Mesothelial cell of epicardium (in vitro differentiated cells): ENCODE results near the gene SLC25A22. TPM values are rescaled to one million over a fixed set of nuclear protein-coding genes. Genes with fewer than 3 reads are reported as not detected.

Experiments used
- DNase-seq, 2 experiments: peaks; one replicate each; pipeline ENCODE4 v3.0.0; 2021; ENCODE audit warnings: low spot score in 2 of 2; ENCODE audit not compliant: unreplicated experiment in 2 of 2
- H3K27ac Mint-ChIP-seq: 2 replicates; pipeline ENCODE4 v1.8.0; 2021; ENCODE audit warnings: mixed read lengths
- H3K27me3 Mint-ChIP-seq: 2 replicates; pipeline ENCODE4 v1.8.0; 2021; ENCODE audit warnings: low read depth, mixed read lengths
- H3K36me3 Mint-ChIP-seq: 2 replicates; pipeline ENCODE4 v1.8.0; 2021; ENCODE audit warnings: mixed read lengths
- H3K4me1 Mint-ChIP-seq: 2 replicates; pipeline ENCODE4 v1.8.0; 2021; ENCODE audit warnings: mixed read lengths
- H3K4me3 Mint-ChIP-seq: 2 replicates; pipeline ENCODE4 v1.8.0; 2021; ENCODE audit warnings: mild to moderate bottlenecking, moderate library complexity, mixed read lengths
- H3K9me3 Mint-ChIP-seq: 2 replicates; pipeline ENCODE4 v1.8.0; 2021; ENCODE audit warnings: mixed read lengths
- total RNA-seq: library from RNA; stranded (reverse); gene quantifications from 3 replicates; pipeline ENCODE4 v1.2.1, GENCODE V29; 2021
- TF ChIP-seq, protein P1 (sequence below): fragments of 200-600 bp; sonication (generic); IDR thresholded peaks from one replicate; pipeline ENCODE4 v1.5.0; 2021; ENCODE audit warnings: antibody characterized with exemption; ENCODE audit not compliant: unreplicated experiment

SLC25A22 gene
- total RNA-seq, 1 donor from 2014 or later = 34.3 TPM

DNA sequence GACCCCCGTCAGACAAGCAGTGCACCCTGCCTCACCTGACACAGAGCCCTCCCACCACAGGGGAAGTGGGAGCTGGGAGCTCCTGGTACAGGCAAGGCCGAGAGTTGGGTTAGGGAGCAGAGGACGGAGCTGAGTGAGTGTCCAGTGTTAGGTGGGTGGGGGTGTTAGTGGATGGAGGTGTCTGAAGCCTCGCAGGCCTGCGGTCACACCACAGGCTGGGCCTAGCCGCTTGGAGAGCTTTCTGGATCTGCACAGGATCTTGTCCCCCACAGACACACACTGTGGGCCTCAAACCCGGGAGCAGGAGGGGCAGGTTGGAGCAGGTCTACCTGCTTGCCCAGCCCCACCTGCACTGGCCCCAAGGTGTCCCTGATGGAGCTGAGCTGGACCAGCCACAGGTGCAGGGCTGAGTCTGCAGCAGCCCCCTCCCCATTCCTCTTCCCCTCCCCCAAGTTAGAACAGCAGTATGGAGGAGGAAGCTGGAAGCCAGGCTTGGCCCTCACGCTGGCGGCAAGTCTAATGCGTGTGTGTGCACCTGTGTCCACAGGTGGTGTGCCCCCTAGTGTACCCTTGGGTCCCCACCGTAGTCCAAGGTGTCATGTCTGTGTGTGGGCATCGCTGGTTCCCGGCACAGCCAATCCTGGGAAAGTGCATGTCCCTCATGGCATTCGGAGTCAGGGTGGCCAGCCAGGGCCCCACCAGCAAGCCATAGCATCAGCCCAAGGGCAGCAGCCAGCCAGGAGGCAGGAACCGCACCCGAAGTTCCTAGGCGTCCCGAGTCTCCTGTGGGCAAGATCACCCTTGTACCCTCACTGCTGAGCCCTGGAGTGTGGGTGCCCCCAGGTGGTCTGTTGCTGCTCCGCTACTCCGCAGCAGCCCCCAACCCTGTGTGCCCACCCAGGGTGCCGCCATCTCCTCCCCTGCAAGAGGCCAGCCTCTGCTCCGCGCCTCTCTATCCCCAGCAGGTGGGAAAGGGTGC is 18.8 kb downstream of the SLC25A22 start:
- H3K36me3 Mint-ChIP-seq = peaks cover 3% of the 10 kb centered on the region

DNA sequence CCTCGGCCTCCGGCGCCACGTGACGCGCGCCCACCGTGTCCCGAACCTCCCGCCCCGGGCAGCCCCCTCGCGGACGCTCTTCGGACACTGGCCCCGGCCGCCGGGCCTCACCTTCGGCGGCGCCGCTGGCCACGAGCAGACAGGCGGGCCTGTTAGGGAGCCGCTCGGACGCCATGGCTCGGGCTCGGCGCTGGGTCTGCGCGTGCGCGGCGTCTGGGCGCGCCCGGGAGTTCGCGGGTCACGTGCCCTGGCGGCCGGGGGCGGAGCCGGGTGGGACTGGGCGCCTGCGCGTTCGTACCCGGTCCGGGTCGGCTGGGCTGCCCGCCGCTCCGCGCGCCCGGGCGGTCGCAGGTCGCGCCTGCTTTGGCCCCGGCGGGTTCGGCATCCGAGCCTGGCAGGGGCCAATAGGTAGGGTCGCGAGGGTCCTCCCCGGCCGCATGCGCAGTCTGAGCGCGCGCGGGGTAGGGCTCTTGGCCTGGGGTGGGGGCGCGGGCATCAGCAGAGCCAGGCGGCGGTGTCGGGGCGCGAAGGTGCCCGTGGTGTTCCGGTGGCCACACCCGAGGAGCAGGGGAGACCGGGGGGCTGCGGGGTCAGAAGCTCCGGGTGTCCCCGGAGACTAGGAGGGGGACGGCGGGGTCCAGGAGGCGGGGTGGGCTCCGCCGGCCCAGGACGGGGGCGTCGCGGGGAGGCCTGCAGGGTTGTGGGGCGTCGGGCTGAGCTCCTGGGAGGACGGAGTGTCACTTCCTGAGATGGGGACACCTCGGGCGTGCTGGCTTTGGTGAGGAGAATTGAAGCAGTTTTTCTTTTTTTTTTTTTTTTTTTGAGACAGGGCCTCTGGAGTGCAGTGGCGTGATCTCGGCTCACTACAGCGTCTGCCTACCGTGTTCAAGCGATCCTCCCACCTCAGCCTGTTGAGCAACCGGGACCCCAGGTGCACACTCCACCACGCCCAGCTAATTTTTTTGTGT is 20.5 kb downstream of the SLC25A22 start, which contains the start of gene GATD1:
GATD1 (minus strand) TSS at position 200 of the 968 bp plus-strand sequence; CDS start at position 175, 25 bp downstream.
- Mint-ChIP-seq H3K4me3 (peak within 1 kb of the TSS; percentile 77), H3K9me3 (no peaks in the 10 kb centered on the region)

More for the DNA sequence above, 18.8 kb downstream of the SLC25A22 start:
- H3K4me3 Mint-ChIP-seq = peak overlapping the region; percentile 54
- H3K27ac Mint-ChIP-seq = no peak overlapping the region
- no peaks in the 10 kb centered on the region for H3K9me3 Mint-ChIP-seq
- TF ChIP-seq, protein P1, sequence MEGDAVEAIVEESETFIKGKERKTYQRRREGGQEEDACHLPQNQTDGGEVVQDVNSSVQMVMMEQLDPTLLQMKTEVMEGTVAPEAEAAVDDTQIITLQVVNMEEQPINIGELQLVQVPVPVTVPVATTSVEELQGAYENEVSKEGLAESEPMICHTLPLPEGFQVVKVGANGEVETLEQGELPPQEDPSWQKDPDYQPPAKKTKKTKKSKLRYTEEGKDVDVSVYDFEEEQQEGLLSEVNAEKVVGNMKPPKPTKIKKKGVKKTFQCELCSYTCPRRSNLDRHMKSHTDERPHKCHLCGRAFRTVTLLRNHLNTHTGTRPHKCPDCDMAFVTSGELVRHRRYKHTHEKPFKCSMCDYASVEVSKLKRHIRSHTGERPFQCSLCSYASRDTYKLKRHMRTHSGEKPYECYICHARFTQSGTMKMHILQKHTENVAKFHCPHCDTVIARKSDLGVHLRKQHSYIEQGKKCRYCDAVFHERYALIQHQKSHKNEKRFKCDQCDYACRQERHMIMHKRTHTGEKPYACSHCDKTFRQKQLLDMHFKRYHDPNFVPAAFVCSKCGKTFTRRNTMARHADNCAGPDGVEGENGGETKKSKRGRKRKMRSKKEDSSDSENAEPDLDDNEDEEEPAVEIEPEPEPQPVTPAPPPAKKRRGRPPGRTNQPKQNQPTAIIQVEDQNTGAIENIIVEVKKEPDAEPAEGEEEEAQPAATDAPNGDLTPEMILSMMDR = no peak
- H3K27me3 Mint-ChIP-seq = no peaks in the 10 kb centered on the region
- DNase-seq = no peak
- peaks cover 26% of the 10 kb centered on the region for H3K4me1 Mint-ChIP-seq

DNA sequence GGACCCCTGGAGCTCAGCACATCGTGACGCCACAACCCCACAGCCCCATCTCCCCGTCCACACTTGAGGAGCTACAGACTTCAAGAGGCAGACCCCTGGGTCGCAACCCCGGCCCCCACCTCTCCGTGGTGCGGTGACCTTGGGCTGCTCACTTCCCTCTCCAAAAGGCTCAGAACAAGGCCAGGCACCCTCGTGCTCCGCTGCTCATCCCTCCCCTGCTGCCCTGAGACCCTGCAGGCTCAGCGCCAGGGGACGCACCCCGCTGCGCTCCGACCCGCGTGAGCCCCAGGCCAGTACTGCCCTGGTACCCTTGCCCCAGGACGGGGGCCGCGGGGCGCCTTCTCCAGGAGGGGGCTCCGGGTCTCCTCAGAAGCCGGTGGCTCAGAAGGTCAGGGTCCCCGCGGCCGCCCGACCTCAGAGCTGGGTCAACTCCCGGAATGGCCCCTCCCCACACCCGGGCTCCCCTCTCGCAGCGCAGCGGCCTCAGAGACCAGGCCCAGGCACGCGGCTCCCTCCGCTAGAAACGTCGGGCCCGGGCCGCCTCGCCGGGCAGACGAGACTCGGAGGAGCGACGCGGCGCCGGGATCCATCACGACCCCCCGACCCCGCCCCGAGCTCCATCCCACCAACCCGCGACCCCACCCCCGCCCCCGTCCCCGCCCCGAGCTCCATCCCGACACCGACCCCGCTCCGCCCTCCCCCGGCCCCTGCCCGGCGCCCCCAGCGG is 21.4 kb downstream of the SLC25A22 start:
- peaks cover 14% of the 10 kb centered on the region for H3K4me1 Mint-ChIP-seq
- TF ChIP-seq, protein P1 = no peak
- H3K27me3 Mint-ChIP-seq = no peaks in the 10 kb centered on the region
- peak; percentile 48 to 67 for DNase-seq
- no peaks in the 10 kb centered on the region for H3K9me3 Mint-ChIP-seq
- H3K4me3 Mint-ChIP-seq = peak overlapping the region; percentile 73
- no peaks in the 10 kb centered on the region for H3K36me3 Mint-ChIP-seq
- H3K27ac Mint-ChIP-seq = peak overlapping the region; percentile 59

More for the DNA sequence above, 20.5 kb downstream of the SLC25A22 start, which contains the start of gene GATD1:
- H3K4me1 Mint-ChIP-seq = peaks cover 14% of the 10 kb centered on the region
- TF ChIP-seq, protein P1 = no peak
- DNase-seq = peak; percentile 94 to 98
- no peaks in the 10 kb centered on the region for H3K36me3 Mint-ChIP-seq
- no peaks in the 10 kb centered on the region for H3K27me3 Mint-ChIP-seq
- peak within 1 kb of the TSS; percentile 71 for H3K27ac Mint-ChIP-seq

DNA sequence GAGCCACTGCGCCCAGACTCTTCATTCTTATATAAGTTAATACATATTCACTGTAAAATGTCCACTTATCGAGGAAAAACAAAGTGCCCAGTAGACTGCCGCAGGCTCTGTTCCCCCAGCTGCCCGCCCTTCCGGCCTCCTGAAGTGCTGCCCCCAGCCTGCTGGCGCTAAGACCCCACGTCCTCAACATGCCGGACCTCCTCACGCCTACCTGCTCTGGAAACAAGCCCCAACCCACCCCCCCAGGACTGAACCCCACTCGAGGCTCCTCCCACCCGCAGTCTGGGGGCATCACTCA is 21.9 kb downstream of the SLC25A22 start:
- Mint-ChIP-seq H3K27ac (peak overlapping the region; percentile 59), H3K4me3 (peak overlapping the region; percentile 73), H3K4me1 (peaks cover 14% of the 10 kb centered on the region), H3K9me3 (no peaks in the 10 kb centered on the region), H3K27me3 (no peaks in the 10 kb centered on the region), H3K36me3 (no peaks in the 10 kb centered on the region)
- TF ChIP-seq, protein P1 = no peak
- no peak for DNase-seq
